ENCODE results near the gene KRTAP20-2.

DNA sequence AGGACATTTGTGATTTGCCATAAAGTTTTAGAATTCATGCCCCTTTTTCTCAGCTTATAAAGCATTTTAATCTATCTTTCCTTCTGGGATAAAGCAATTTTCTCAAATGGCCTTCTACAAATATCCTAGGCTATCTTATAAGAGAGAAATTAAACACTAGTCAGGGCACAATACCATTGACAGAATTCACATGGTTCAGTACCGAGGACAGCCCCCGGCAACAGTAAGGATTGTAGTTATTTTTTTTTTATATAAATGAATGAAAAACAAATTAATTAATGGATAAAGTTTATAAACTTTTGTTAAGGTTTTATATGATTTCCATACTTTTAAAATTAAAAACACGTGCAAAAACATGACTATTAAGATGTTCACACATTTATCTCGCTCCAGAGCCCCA, 6.9 kb upstream of the KRTAP20-2 start:
- TF ChIP-seq, protein P1, sequence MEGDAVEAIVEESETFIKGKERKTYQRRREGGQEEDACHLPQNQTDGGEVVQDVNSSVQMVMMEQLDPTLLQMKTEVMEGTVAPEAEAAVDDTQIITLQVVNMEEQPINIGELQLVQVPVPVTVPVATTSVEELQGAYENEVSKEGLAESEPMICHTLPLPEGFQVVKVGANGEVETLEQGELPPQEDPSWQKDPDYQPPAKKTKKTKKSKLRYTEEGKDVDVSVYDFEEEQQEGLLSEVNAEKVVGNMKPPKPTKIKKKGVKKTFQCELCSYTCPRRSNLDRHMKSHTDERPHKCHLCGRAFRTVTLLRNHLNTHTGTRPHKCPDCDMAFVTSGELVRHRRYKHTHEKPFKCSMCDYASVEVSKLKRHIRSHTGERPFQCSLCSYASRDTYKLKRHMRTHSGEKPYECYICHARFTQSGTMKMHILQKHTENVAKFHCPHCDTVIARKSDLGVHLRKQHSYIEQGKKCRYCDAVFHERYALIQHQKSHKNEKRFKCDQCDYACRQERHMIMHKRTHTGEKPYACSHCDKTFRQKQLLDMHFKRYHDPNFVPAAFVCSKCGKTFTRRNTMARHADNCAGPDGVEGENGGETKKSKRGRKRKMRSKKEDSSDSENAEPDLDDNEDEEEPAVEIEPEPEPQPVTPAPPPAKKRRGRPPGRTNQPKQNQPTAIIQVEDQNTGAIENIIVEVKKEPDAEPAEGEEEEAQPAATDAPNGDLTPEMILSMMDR (IDR thresholded peaks at IDR 0.05), result no peak
- no peak for TF ChIP-seq POLR2A (IDR thresholded peaks at IDR 0.05)
